Transverse colon (tissue), 4 donors: ENCODE results near the gene IL26.

Source experiments
- EP300 ChIP-seq: sonication (generic); formaldehyde crosslinking; IDR thresholded peaks from one replicate; pipeline ENCODE4 v1.6.1; 2017; ENCODE audit warnings: antibody characterized with exemption, low read depth
- POLR2A ChIP-seq: fragments of 450-650 bp; IDR thresholded peaks from one replicate; pipeline ENCODE4 v1.6.1; 2016; ENCODE audit warnings: antibody characterized with exemption, mild to moderate bottlenecking, moderate library complexity
- POLR2AphosphoS5 ChIP-seq, 3 donors: sonication (generic); formaldehyde crosslinking; IDR thresholded peaks; one replicate each; pipeline ENCODE4 v1.6.1; 2016; ENCODE audit warnings: antibody characterized with exemption in 3 of 3
- TF ChIP-seq, protein P1 (sequence below), 5 experiments: fragments of 200-600 bp in 3 of 5; fragments of 450-650 bp in 2 of 5; sonication (generic) in 3 of 5; IDR thresholded peaks; 1 replicate in 2 of 5; 2 replicates in 3 of 5; pipeline ENCODE4 v1.5.1; 2016 to 2017; ENCODE audit warnings: antibody characterized with exemption in 5 of 5, inconsistent platforms in 3 of 5, mild to moderate bottlenecking in 2 of 5, moderate library complexity in 1 of 5

DNA sequence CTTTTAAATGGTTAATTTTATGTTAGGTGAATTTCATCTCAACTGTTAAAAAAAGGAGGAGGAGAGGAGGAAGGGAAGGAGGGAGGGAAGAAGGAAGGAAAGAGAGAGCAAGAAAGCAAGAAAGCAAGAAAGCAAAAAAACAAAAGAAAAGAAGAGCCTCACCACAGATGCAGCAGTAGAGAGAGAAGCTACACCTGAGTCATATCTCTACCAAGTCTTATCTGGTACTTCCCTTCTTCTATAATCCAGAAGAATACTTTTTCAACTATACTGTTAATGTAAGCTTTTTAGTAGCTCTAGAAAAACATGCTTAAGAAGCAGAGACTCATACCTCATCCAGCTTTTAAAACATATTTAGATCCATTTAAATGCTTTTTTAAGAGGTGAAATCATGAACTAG lies 5.6 kb upstream of the IL26 start:
- TF ChIP-seq, protein P1, sequence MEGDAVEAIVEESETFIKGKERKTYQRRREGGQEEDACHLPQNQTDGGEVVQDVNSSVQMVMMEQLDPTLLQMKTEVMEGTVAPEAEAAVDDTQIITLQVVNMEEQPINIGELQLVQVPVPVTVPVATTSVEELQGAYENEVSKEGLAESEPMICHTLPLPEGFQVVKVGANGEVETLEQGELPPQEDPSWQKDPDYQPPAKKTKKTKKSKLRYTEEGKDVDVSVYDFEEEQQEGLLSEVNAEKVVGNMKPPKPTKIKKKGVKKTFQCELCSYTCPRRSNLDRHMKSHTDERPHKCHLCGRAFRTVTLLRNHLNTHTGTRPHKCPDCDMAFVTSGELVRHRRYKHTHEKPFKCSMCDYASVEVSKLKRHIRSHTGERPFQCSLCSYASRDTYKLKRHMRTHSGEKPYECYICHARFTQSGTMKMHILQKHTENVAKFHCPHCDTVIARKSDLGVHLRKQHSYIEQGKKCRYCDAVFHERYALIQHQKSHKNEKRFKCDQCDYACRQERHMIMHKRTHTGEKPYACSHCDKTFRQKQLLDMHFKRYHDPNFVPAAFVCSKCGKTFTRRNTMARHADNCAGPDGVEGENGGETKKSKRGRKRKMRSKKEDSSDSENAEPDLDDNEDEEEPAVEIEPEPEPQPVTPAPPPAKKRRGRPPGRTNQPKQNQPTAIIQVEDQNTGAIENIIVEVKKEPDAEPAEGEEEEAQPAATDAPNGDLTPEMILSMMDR (IDR thresholded peaks at IDR 0.05), result no peak
- TF ChIP-seq POLR2AphosphoS5 (IDR thresholded peaks at IDR 0.05), result no peak
- TF ChIP-seq POLR2A, result no peak
- no peak for TF ChIP-seq EP300
